ENCODE data around the gene MRGPRX4.

The MRGPRX4 gene

GRCh38 chr11:18145837-18146236, 26.8 kb upstream of the MRGPRX4 start:
- H3K36me3 ChIP-seq (ENCODE audit: control insufficient read depth in 1 of 2, insufficient read depth in 2 of 2, low read depth in 1 of 2, low read length in 2 of 2) = no peaks in the 10 kb centered on the region
- H2AFZ ChIP-seq (ENCODE audit: low read depth, low read length) = no peak overlapping the region
- no peak overlapping the region for H2BK15ac ChIP-seq (ENCODE audit: low read depth, poor library complexity, severe bottlenecking)
- no peak overlapping the region for H3K27ac ChIP-seq (ENCODE audit: low read length, poor library complexity, severe bottlenecking)
- H3K9ac ChIP-seq (ENCODE audit: low read length) = no peak overlapping the region
- no peak overlapping the region for H3K14ac ChIP-seq (ENCODE audit: low read length in 2 of 2)
- H2AK5ac ChIP-seq (ENCODE audit: low read length, severe bottlenecking) = no peak overlapping the region
- H2BK5ac ChIP-seq (ENCODE audit: low read depth, low read length, poor library complexity, severe bottlenecking) = no peak overlapping the region
- no peak overlapping the region for H3K4me3 ChIP-seq (ENCODE audit: insufficient read depth in 1 of 2, low read depth in 1 of 2, low read length in 2 of 2)
- no peaks in the 10 kb centered on the region for H3K9me3 ChIP-seq (ENCODE audit: control insufficient read depth, low read length)
- H3K4me1 ChIP-seq (ENCODE audit: control insufficient read depth, insufficient read depth, low read depth, low read length) = no peaks in the 10 kb centered on the region
- H3K27me3 ChIP-seq (ENCODE audit: control insufficient read depth in 1 of 2, insufficient read depth in 1 of 2, low read length in 2 of 2) = peaks cover 12 to 23% of the 10 kb centered on the region in 2 experiments
- no peak for DNase-seq
- 54% methylated on average over 3 of the region's 3 CpGs for WGBS
- H2BK12ac ChIP-seq (ENCODE audit: low read length in 2 of 2) = no peak overlapping the region
- no peaks in the 10 kb centered on the region for H3K79me1 ChIP-seq (replicated peaks; ENCODE audit: low read length, poor library complexity, severe bottlenecking)
- H4K8ac ChIP-seq (ENCODE audit: low read length) = no peak overlapping the region
- no peak overlapping the region for H4K91ac ChIP-seq (ENCODE audit: low read length)
- no peak overlapping the region for H3K4ac ChIP-seq (ENCODE audit: low read depth in 1 of 2, low read length in 2 of 2)
- H2BK120ac ChIP-seq (ENCODE audit: low read depth, low read length) = no peak overlapping the region
- no peak overlapping the region for H3K18ac ChIP-seq (ENCODE audit: low read depth in 1 of 2, low read length in 2 of 2)
- H3K4me2 ChIP-seq (ENCODE audit: low read length, poor library complexity, severe bottlenecking) = no peak overlapping the region
- H3K23ac ChIP-seq (ENCODE audit: low read length in 2 of 2) = no peak overlapping the region

GRCh38 chr11:18151581-18151980, 21.1 kb upstream of the MRGPRX4 start:
- Histone ChIP-seq H3K27me3 (ENCODE audit: control insufficient read depth in 1 of 2, insufficient read depth in 1 of 2, low read length in 2 of 2) (peaks cover 31 to 48% of the 10 kb centered on the region in 2 experiments), H4K91ac (ENCODE audit: low read length) (no peak overlapping the region), H3K9ac (ENCODE audit: low read length) (no peak overlapping the region), H3K79me1 (replicated peaks; ENCODE audit: low read length, poor library complexity, severe bottlenecking) (no peaks in the 10 kb centered on the region), H3K27ac (ENCODE audit: low read length, poor library complexity, severe bottlenecking) (no peak overlapping the region), H4K8ac (ENCODE audit: low read length) (no peak overlapping the region), H2AK5ac (ENCODE audit: low read length, severe bottlenecking) (no peak overlapping the region), H3K4me1 (ENCODE audit: control insufficient read depth, insufficient read depth, low read depth, low read length) (no peaks in the 10 kb centered on the region), H2BK12ac (ENCODE audit: low read length in 2 of 2) (no peak overlapping the region), H2BK15ac (ENCODE audit: low read depth, poor library complexity, severe bottlenecking) (no peak overlapping the region), H2AFZ (ENCODE audit: low read depth, low read length) (no peak overlapping the region), H3K14ac (ENCODE audit: low read length in 2 of 2) (no peak overlapping the region), H3K4me3 (ENCODE audit: insufficient read depth in 1 of 2, low read depth in 1 of 2, low read length in 2 of 2) (no peak overlapping the region), H3K18ac (ENCODE audit: low read depth in 1 of 2, low read length in 2 of 2) (no peak overlapping the region), H3K23ac (ENCODE audit: low read length in 2 of 2) (no peak overlapping the region), H3K4ac (ENCODE audit: low read depth in 1 of 2, low read length in 2 of 2) (no peak overlapping the region), H3K36me3 (ENCODE audit: control insufficient read depth in 1 of 2, insufficient read depth in 2 of 2, low read depth in 1 of 2, low read length in 2 of 2) (no peaks in the 10 kb centered on the region), H2BK5ac (ENCODE audit: low read depth, low read length, poor library complexity, severe bottlenecking) (no peak overlapping the region), H3K9me3 (ENCODE audit: control insufficient read depth, low read length) (no peaks in the 10 kb centered on the region), H3K4me2 (ENCODE audit: low read length, poor library complexity, severe bottlenecking) (no peak overlapping the region), H2BK120ac (ENCODE audit: low read depth, low read length) (no peak overlapping the region)
- WGBS = 59% methylated on average over 3 of the region's 3 CpGs
- no peak for DNase-seq

DNA sequence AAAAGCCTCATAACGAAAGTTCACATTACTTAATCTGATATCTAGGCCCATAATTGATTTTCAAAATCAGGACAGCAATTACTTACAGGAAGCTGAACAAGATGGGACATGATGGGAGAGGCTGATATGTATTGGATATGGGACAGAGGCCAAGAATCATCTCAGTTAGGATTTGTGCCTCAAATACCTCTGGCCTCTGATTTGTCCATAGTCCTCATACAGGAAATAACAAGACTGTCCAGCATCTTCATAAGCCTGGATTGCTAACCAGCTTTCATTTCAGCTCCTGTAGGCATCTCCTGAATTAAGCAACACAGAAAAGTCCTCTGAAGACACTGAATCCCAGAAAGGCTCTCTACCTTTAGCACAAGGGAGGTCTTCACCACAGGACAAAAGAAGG, 4.3 kb upstream of the MRGPRX4 start:
- Histone ChIP-seq H3K4me3 (ENCODE audit: insufficient read depth in 1 of 2, low read depth in 1 of 2, low read length in 2 of 2) (no peak overlapping the region), H4K8ac (ENCODE audit: low read length) (no peak overlapping the region), H3K23ac (ENCODE audit: low read length in 2 of 2) (no peak overlapping the region), H2AK5ac (ENCODE audit: low read length, severe bottlenecking) (no peak overlapping the region), H2AFZ (ENCODE audit: low read depth, low read length) (no peak overlapping the region), H3K27me3 (ENCODE audit: control insufficient read depth in 1 of 2, insufficient read depth in 1 of 2, low read length in 2 of 2) (peaks cover 13 to 34% of the 10 kb centered on the region in 2 experiments), H2BK15ac (ENCODE audit: low read depth, poor library complexity, severe bottlenecking) (no peak overlapping the region), H3K79me1 (replicated peaks; ENCODE audit: low read length, poor library complexity, severe bottlenecking) (no peaks in the 10 kb centered on the region), H3K4me2 (ENCODE audit: low read length, poor library complexity, severe bottlenecking) (no peak overlapping the region), H3K4ac (ENCODE audit: low read depth in 1 of 2, low read length in 2 of 2) (no peak overlapping the region), H3K36me3 (ENCODE audit: control insufficient read depth in 1 of 2, insufficient read depth in 2 of 2, low read depth in 1 of 2, low read length in 2 of 2) (no peaks in the 10 kb centered on the region), H2BK12ac (ENCODE audit: low read length in 2 of 2) (no peak overlapping the region), H4K91ac (ENCODE audit: low read length) (no peak overlapping the region), H2BK120ac (ENCODE audit: low read depth, low read length) (no peak overlapping the region), H2BK5ac (ENCODE audit: low read depth, low read length, poor library complexity, severe bottlenecking) (no peak overlapping the region), H3K9me3 (ENCODE audit: control insufficient read depth, low read length) (peaks cover 2% of the 10 kb centered on the region), H3K14ac (ENCODE audit: low read length in 2 of 2) (no peak overlapping the region), H3K18ac (ENCODE audit: low read depth in 1 of 2, low read length in 2 of 2) (no peak overlapping the region), H3K9ac (ENCODE audit: low read length) (no peak overlapping the region), H3K27ac (ENCODE audit: low read length, poor library complexity, severe bottlenecking) (no peak overlapping the region), H3K4me1 (ENCODE audit: control insufficient read depth, insufficient read depth, low read depth, low read length) (no peaks in the 10 kb centered on the region)
- DNase-seq = no peak
- whole genome bisulfite sequencing = no CpG with 5 or more reads among the region's 1 CpG

- Histone ChIP-seq H3K27me3 (ENCODE audit: control insufficient read depth in 1 of 2, insufficient read depth in 1 of 2, low read length in 2 of 2) (peaks cover 18 to 62% of the 10 kb centered on the region in 2 experiments), H3K23ac (ENCODE audit: low read length in 2 of 2) (no peak overlapping the region), H2AFZ (ENCODE audit: low read depth, low read length) (no peak overlapping the region), H3K4ac (ENCODE audit: low read depth in 1 of 2, low read length in 2 of 2) (no peak overlapping the region), H3K9ac (ENCODE audit: low read length) (no peak overlapping the region), H3K79me1 (replicated peaks; ENCODE audit: low read length, poor library complexity, severe bottlenecking) (no peaks in the 10 kb centered on the region), H2BK15ac (ENCODE audit: low read depth, poor library complexity, severe bottlenecking) (no peak overlapping the region), H3K9me3 (ENCODE audit: control insufficient read depth, low read length) (peaks cover 1% of the 10 kb centered on the region), H3K4me2 (ENCODE audit: low read length, poor library complexity, severe bottlenecking) (no peak overlapping the region), H2AK5ac (ENCODE audit: low read length, severe bottlenecking) (no peak overlapping the region), H4K91ac (ENCODE audit: low read length) (no peak overlapping the region), H3K18ac (ENCODE audit: low read depth in 1 of 2, low read length in 2 of 2) (no peak overlapping the region), H2BK12ac (ENCODE audit: low read length in 2 of 2) (no peak overlapping the region), H3K14ac (ENCODE audit: low read length in 2 of 2) (no peak overlapping the region), H3K4me1 (ENCODE audit: control insufficient read depth, insufficient read depth, low read depth, low read length) (no peaks in the 10 kb centered on the region), H4K8ac (ENCODE audit: low read length) (no peak overlapping the region), H3K4me3 (ENCODE audit: insufficient read depth in 1 of 2, low read depth in 1 of 2, low read length in 2 of 2) (no peak overlapping the region), H2BK120ac (ENCODE audit: low read depth, low read length) (no peak overlapping the region), H3K27ac (ENCODE audit: low read length, poor library complexity, severe bottlenecking) (no peak overlapping the region), H3K36me3 (ENCODE audit: control insufficient read depth in 1 of 2, insufficient read depth in 2 of 2, low read depth in 1 of 2, low read length in 2 of 2) (no peaks in the 10 kb centered on the region), H2BK5ac (ENCODE audit: low read depth, low read length, poor library complexity, severe bottlenecking) (no peak overlapping the region)
- peak; percentile 14 for DNase-seq
- WGBS = 76% methylated on average over 4 of the region's 4 CpGs
Measured at GRCh38 chr11:18171377-18172000, 1.1 kb upstream of the MRGPRX4 start.

Measured in mesenchymal stem cell (in vitro differentiated cells and primary cell).